ENCODE data around the gene OTOP2. TPM values are rescaled to one million over a fixed set of nuclear protein-coding genes. Genes with fewer than 3 reads are reported as not detected.

Gene OTOP2
- total and polyA plus RNA-seq, 2 of the 8 experiments (the other 6 are each of a cell fraction or from before 2014, with no cell fraction given) = 0.23 TPM; not detected in 1

GRCh38 chr17:74935048-74935447 is 11.0 kb downstream of the OTOP2 start (continued):
- TF ChIP-seq CTBP2 (IDR thresholded peaks at IDR 0.05; ENCODE audit: borderline replicate concordance, insufficient read depth, insufficient read length, low read length) (no peak), SIX5 (IDR thresholded peaks at IDR 0.05; ENCODE audit: low read depth, low read length) (no peak), RNF2 (IDR thresholded peaks at IDR 0.05; ENCODE audit: borderline replicate concordance, low read depth, low read length, missing control alignments, poor library complexity, severe bottlenecking) (no peak)
